Stimulated activated CD4-positive, alpha-beta T cell treated with anti-CD3 and anti-CD28 coated beads, Interleukin-15, amount 100 ng/mL, for 1 hour (primary cell): ENCODE measurements around the gene TMPRSS3.

Experiments used
- DNase-seq, 2 donors: peaks; one replicate each; pipeline ENCODE4 v3.0.0-alpha.2; 2020; ENCODE audit warnings: low read depth in 1 of 2, low spot score in 1 of 2

TMPRSS3 gene

DNA sequence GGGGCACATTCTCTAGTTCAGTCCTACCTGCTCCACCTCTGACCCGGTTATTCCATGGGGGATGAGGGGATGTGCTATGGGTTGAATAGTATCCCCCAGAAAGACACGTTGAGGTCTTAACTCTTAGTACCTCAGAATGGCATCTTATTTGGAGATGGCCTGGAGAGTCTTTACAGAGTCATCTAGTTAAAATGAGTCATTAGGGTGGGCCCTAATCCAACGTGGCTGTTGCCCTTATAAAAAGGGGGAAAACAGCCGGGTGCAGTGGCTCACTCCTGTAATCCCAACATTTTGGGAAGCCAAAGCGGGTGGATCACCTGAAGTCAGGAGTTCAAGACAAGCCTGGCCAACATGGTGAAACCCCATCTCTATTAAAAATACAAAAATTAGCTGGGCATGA is 5.7 kb downstream of the TMPRSS3 start:
- DNase-seq: no peak

DNA sequence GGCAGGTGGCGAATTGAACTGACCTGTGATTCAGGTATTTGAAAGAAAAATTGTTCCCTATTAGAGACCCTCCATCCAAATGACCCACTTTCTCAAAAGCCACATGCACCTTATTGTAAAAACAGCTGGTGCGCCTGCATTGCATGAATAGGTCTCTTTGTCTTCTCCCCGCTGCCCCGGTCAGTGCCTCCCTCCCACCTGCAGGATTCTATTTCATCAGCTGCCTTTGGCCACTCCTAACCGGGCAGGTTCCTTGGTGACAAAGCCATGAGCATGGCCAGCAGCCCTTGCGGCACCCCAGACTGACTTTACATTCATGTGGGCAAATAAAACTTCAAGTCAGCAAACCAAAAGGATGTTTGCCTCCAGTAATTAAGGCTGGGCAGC is 6.4 kb downstream of the TMPRSS3 start:
- no peak for DNase-seq

DNA sequence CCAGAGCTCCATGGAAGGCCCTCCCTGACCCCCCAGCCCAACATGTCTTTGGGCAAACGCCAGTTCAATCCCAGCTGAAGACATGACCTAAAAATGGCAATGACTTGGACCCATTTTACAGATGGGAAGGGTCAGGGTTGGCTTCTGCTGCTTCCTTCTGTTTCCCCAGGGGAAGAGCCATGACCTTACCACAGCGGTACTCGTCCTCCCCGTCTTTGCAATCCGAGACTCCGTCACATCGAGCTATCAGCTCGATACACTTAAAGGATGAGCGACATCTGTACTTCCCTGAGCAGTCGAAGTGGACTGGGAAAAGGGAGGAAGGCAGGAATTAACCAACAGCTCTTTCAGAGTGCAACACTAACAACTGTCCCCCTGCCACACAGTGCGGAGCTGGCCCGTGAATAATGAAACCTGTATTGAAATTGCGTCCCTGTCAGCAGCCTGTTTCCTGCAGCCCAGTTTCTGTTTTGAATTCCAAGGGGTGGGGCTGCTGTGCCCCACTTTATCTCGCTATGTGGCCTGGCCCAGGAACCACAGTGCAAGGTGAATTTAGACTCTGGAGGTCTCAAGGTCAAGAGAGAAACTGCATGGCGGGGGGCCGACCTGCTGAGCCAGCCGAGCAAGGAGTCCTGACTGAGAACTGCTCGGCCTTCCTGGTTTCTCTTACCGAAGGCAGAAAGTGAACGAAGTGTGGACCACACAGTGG is 7.0 kb downstream of the TMPRSS3 start:
- DNase-seq: no peak

DNA sequence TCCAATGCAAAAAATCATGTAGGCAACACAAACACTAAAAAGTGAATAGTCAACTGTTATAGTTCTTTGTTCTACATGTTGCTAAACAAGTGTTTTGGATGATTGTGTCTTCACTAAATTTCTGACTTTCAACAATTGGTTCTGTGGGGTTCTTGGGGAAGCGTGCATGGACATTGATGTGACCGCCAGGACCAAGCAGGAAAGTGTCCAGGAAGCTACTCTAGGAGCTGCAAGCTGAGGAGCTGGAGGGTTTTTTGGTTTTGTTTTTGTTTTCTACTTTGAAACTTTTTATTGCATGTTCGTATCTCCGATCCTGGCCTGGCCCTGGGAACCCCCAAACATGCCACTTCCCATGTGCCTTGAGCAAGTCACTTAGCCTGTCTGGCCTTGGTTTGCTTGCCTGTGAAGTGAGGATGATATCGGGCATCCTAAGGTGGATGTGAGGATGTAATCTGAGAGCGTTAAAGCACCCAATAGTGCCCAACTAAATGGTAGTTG is 8.0 kb downstream of the TMPRSS3 start:
- no peak for DNase-seq

DNA sequence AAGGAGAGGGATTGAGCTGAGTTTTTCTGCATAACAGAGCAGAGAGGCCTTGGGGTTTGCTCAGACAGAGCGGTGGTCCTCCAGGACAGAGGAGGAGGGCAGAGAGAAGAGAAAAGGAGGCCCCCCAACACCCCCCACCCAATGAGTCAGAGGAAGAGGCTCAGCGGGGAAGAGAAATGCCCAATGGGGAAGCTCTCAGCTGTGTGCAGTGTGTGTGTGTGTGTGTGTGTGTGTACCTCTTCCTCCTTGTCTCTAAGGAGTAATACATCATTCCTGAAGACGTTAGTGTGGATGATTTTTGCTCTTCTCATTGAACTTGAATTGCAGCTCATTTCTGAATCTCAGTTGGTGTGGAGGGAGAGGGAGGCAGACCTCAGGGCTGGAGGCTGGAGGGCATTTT is 8.7 kb downstream of the TMPRSS3 start:
- no peak for DNase-seq

DNA sequence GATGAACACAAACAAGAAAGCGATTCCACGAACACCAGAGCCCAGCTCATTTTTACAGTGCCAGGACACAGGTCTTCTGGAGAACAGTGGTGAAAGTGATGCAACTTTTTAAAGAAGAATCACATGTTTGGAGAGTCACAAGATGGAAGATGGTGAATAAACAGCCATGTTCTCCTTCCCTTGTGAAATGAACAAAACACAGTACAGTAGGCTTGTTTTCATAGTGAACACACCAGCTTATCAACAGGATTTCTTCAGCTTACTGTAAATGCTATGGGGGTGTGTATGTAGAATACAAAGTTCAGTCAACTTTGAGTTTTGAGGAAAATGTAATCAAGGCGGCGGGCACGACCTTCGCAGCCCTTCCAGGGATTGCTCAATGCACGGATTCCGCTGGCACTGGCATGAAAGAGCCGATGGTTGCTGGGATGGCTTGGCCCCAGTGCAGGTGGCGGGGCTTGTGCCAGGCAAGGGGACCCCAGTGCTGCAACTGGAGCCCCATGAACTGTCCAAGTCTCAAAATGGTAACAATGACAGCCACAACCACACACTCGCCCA is 9.7 kb downstream of the TMPRSS3 start:
- no peak for DNase-seq

DNA sequence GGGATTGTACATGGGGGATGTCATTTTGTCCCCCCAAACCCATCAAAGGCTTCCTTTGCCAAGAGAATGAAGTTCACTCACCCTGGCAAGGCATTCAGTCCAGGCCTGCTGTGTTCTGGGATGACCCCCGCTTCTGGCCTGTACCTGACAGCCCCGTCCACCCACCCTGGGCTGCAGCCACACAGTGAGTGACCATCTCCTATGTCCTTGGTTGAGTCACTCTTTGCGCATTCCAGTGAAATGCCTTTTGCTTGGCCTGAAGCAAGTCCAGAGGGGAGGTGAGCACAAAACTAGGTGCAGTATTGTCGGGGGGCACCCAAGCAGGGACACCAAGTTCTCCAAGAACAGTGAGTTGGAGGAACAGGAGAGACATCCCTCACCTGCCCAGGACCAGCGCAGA is 10.2 kb downstream of the TMPRSS3 start:
- no peak for DNase-seq

DNA sequence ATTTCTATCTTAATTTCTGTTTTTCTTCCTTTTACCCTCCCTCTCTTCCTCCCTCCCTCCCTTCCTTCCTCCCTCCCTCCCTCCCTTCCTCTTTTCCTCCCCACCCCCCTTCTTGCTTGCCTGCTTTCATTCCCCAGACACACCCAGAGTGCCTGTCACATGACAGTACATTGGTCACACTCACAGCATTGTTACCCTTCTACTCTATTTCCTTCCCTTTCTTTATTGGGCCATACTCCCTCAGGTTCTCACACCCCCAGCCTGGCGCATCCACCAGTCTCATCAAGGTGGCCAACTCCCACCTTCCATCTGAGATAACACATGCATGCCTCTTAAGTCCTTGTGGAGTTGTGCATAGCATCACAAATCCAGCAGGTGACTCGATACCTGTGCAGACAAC is 10.9 kb downstream of the TMPRSS3 start:
- no peak for DNase-seq

DNA sequence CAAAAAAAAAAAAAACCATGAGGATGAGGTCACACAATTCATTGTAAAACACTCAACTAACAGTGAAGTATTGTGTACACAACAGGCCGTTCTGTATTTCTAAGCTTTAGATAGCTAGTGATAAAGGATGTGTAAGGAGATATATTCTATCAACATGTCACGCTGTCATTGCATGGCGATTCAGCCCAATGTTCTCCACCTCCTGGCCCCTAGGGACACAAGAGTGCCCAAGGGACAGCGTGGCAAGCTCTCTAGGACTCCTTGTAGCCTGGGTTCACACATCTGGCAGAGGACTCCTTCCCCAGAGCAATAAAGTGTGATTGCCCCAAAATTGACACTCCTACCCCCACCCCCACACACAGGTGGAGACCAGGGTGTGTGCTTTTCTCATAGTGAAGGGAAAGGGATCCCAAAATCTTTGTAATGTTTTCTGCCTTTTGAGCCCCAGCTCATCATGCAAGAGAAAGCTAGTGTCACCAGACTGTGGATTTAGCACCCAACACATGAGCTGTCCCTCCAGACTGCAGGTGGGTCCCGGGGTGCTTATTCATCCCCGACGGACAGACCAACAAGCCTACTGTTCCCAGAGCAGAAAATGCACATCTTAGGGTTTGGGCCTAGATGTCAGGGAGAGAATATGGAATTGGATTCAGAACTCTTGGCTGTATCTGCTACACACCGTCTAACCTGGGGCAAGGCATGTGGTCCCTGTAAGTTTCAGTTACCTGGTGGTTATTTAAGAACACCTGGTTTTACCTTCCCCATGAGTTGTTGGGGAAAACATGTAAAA is 11.5 kb downstream of the TMPRSS3 start:
- DNase-seq: no peak

DNA sequence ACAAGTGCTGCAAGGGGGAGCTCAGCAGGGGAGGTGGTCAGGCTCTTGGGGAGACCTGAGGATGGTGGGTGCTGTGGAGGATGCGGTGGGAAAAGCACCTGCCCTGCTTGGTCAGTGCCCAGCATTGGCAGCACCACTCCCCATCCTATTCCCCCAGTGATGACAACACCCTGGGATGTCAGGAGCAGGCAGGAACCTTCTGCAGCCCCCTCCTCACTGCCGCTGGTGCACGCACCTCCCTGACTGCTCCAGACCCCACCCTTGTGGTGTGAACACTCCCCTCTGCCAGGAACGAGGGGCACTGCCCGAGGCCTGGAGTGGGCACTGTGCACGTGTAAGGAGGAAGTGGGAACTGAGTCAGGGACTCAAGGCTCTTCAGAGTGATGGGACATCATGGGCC is 12.5 kb downstream of the TMPRSS3 start:
- no peak for DNase-seq

DNA sequence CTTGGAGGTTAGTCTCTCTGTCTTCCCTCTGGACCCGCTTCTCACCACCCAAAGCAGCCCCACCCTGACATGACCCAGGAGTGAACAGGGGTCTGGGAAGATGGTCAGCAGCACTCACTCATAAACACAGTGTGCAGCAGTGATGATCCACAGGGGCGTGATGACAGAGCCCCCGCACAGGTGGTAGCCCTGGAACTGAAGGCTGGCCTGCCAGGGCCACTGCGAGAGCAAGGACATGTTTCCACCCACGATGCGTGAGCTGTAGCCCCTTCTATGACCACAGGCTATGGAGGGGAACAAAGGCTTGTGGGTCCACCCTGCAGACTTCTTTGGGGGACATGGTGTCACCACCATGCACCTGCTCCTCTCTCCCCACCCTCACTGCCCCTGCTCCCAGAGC is 12.9 kb downstream of the TMPRSS3 start:
- DNase-seq: no peak

DNA sequence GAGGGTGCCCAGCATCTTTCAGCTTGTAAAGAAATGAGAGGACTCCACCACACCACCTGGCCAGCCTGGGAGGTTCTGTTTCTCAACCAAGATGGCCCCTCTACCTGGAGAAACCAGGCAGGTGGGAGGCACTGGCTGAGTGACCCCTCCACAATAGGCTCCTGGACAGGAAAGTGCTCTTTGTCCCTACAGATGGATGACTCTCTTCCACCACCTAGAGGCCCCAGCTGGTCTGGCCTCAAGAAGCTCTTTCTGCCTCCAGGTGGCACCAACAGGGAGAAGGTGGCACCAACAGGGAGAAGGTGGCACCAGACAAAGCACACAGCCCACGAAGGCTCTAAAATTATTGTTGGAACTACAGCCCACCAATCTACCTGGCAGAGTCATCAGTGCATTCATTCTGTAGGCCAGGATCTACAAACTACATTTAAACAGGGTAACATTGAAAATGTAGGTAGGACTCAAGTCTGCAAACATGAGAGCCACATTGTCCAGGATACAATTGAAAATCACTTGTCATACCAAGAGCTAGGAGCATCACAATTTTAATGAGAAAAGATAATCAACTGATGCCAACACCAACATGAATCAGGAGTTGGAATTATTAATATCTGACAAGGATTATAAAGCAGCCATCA is 14.4 kb downstream of the TMPRSS3 start:
- DNase-seq: no peak

DNA sequence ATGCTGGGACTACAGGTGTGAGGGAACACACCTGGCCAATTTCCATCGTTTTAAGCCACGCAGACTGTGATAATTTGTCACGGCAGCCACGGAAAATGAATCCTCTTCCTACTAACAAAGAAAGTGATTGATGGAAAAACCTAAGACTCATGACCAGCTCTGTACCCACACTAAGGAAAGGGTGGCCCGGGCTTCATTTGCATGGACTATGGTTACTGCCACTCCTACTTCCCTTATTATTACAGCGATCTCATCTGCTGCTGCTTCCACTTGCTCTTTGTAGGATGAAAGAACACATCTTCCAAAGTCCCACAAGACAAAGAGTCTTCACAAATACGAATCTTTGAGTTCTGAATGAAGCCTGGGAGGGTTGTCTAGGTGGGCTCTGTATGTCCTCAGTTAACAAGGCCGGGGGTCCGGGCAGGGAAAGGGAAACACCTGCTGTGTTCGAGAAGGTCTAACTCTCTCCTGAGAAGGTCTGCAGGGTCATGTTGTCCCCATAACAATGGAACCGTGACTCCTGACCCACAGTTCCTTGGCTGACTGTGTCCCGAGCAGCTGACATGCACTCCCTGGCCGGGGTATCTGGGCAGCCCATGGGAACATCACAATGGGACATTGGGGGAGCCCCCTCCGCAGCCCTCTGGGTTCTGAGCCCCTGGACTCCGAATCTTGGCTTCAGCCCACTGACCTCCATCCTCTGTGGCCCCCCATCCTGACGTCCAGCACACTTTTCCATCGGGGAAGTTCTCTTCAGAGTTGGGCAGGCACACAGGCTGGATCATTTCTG is 16.2 kb downstream of the TMPRSS3 start:
- no peak for DNase-seq

DNA sequence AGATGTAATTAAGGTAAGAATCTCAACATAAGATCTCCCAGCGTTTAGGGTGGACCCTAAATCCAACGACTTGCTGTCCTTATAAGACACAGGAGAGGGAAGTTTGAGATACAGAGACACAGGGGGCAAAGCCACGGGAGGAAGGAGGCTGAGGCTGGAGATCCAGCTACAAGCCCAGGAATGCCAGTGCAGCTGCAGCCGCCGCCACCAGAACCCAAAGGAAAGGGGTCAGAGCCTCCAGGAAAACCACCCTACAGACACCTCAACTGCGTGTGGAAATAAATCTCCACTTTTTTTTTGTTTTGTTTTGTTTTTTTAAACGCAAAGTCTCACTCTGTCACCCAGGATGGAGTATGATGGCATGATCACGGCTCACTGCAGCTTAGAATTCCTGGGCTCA is 17.4 kb downstream of the TMPRSS3 start:
- no peak for DNase-seq

DNA sequence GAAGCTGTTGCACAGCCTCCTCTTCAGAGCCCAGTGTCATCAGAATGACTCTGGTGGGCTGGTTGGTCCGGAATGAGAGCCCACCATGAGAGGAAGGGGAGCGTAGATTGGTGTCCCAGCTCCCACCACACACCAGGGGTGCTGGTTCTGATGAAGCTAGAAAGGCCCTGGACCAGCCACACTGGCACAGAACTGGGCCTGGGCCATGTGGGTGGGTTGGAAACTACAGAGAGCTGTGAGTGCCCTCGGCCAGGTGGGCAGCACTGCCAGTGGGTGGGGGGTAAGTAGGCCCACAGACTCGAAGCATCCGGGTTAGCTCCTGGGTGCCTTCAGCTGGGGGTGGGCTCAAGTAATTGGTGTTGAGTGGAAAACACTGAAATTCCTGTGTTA is 17.9 kb downstream of the TMPRSS3 start:
- DNase-seq: no peak

DNA sequence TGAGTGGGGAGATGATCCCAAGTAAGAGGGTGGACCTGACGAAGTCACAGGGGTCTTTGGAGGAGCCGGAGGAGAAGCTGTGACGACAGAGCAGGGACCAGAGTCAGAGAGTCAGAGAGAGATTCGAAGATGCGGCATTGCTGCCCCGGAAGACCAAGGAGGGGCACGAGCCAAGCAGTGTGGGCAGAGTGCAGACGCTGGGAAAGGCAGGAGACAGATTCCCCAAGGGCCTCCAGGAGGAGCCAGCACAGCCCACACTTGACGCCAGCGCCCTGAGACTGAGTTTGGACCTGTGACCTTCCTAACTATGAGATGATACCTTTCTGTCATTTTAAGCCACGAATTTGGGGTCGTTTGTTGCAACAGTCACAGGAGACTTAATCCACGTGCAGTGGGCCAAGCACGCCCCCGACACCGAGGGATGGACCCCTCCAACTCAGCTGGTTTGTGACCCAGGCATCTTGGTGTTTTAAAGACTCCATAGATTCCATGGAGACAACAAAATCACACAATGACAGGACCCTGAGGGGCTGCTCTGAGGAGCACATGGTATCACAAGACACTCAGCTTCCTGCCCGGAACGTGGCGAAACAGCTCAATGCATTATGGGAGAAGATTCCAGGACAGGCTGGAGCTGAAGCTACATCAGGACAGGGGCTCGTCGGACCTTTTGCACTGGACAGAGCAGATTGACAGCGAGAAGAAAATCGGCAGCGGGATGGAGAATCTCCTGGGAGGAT is 18.5 kb downstream of the TMPRSS3 start:
- DNase-seq: no peak

DNA sequence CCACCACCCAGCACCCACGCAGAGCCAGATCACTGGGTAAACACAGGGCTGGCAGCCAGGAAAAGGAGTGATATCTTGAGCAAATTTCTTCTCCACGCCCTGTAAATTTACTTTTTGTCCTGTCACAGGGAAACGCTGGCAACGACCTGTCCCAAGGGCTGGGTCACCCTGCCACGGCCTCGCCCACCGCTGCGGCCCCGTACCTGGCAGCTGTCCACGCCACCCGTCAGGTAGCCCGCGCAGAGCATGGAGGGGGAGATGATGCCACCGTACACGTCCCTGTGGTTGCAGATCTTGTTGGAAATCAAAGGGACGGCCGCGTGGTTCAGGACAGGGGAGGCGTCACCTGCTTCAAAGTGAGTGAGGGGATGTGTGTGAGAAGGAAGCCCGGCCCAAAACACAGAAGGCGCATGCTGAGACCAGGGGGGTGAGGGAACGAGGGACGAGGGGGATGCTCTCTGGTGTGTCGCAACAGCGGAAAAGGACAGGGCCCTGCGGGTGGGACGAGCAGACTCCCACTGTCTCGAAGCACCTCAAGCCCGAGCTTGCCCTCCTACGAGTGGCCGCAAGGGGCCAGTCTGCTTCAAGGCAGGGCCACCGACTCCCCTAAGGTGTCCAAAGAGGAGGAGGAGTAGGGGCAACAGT is 19.4 kb downstream of the TMPRSS3 start:
- no peak for DNase-seq

DNA sequence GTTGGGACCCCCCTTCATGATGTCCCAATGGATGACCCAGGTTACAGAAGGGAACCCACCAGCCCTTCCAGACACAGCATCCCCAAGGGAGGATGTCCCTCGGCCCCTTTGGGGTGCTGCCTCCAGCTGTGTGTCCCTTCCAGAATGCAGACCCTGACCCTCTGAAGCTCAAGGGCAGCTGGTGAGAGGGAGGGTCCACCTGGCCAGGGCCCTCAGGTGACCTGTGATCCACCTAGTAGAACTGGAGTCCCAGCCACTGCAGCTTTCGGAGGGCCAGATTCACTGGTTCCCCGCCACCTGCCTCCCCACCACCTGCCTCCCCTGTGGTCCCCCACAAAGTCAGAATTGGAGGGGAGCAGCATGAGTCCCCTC is 19.9 kb downstream of the TMPRSS3 start:
- DNase-seq: no peak

DNA sequence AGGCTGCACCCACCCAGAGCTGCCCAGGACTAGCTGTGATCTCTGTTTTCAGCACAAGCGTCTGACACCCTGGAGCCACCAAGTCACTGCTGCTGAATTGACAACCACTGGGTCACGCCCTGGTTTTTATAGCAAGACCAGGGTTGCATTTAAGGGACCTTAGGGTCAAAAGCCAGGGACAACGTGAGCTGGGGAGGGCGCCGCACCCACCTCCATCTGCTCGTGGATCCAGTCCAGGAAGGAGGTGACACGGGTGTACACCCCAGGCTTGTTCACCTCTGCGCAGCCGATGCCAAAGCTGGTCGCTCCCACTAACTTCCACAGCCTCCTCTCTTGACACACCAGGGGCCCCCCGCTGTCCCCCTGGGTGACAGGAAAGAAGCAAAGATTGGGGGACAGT is 20.3 kb downstream of the TMPRSS3 start:
- DNase-seq: no peak

DNA sequence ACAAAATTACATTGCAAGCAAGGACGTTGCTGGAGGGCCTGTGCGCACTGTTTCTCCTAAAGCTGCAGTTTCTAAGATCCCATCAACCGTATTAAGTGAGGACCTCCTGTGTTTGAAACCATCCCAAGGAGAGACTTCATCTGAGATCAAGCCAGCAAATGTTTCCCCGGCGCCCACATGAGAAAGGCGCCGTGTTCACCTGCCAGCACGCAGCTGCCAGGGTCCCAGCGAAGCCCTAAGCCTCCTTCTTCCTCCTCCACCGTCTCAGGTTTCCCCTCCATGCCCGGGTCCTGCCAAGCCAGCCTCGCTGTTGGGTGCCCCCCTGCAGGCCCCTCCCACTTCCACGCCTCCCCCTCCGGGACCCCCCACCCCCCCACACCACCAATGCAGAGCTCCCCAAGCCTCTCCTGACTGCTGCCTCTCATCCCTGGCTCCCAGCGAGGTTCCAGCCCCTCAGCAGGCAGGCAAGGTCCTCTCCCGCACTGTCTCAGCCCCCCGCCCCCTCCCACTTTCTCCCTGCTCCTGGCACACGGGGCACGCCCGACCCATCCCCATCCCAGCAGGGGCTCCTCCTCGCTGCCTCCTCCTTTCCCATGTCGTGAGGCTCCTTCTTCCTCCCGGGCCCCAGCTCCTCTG is 20.9 kb downstream of the TMPRSS3 start:
- DNase-seq: no peak
